HEK293 (cell line): ENCODE data around the gene GRIA1.

Experiments
- CTCF ChIA-PET: fragments of 350-600 bp; formaldehyde crosslinking; extraction: SDS; loops from one replicate; lab custom pipeline; 2021; ENCODE audit warnings: antibody characterized with exemption; lab: Yijun Ruan, JAX
- POLR2A ChIA-PET: fragments of 300-600 bp; formaldehyde crosslinking; extraction: SDS; loops from one replicate; lab custom pipeline; 2020; ENCODE audit warnings: antibody characterized with exemption, inconsistent platforms; lab: Yijun Ruan, JAX
- H3K27ac ChIP-seq: fragments of 200-500 bp; sonication (Bioruptor generic); 2 replicates; pipeline ENCODE4 v1.5.1; 2014; ENCODE audit warnings: low read depth, low read length, control low read depth, inconsistent platforms; ENCODE audit errors: extremely low read depth
- H3K36me3 ChIP-seq, 2 experiments: fragments of 200-500 bp in 1 of 2; sonication (Bioruptor generic) in 1 of 2; 1 replicate in 1 of 2; 2 replicates in 1 of 2; pipeline ENCODE4 v1.5.1; 2014 to 2017; ENCODE audit warnings: inconsistent platforms in 2 of 2, low read length in 2 of 2; ENCODE audit not compliant: control insufficient read depth in 2 of 2, insufficient read depth in 1 of 2
- H3K4me1 ChIP-seq: fragments of 200-500 bp; sonication (Bioruptor generic); 2 replicates; pipeline ENCODE4 v1.5.1; 2014; ENCODE audit warnings: mild to moderate bottlenecking, low read length, inconsistent platforms; ENCODE audit not compliant: control insufficient read depth, insufficient read depth
- H3K4me3 ChIP-seq: 2 replicates; pipeline ENCODE4 v1.5.1; 2011; ENCODE audit warnings: low read depth, mild to moderate bottlenecking, control low read depth, low read length, moderate library complexity
- H3K9me3 ChIP-seq: fragments of 200-500 bp; sonication (Bioruptor generic); 2 replicates; pipeline ENCODE4 v1.5.1; 2014; ENCODE audit warnings: low read depth, low read length, inconsistent platforms; ENCODE audit not compliant: control insufficient read depth, insufficient read depth
- PRDM1 ChIP-seq: fragments of 450-650 bp; formaldehyde crosslinking; IDR thresholded peaks from 2 replicates; pipeline ENCODE4; 2016; ENCODE audit warnings: missing biosample characterization, missing genetic modification characterization
- RBAK ChIP-seq: fragments of 450-650 bp; formaldehyde crosslinking; IDR thresholded peaks from 2 replicates; pipeline ENCODE4 v1.5.1; 2016; ENCODE audit warnings: missing biosample characterization, missing genetic modification characterization
- SCRT2 ChIP-seq: fragments of 450-650 bp; formaldehyde crosslinking; IDR thresholded peaks from 2 replicates; pipeline ENCODE4 v1.5.1; 2016; ENCODE audit warnings: missing biosample characterization, missing genetic modification characterization
- ZFP41 ChIP-seq: fragments of 450-650 bp; formaldehyde crosslinking; IDR thresholded peaks from 2 replicates; pipeline ENCODE4 v1.5.1; 2016; ENCODE audit warnings: missing biosample characterization, missing genetic modification characterization, borderline replicate concordance
- ZNF132 ChIP-seq: fragments of 450-650 bp; formaldehyde crosslinking; IDR thresholded peaks from 2 replicates; pipeline ENCODE4 v1.5.1; 2017; ENCODE audit warnings: missing biosample characterization, missing genetic modification characterization, borderline replicate concordance
- ZNF16 ChIP-seq: fragments of 450-650 bp; formaldehyde crosslinking; IDR thresholded peaks from 2 replicates; pipeline ENCODE4 v1.5.1; 2016; ENCODE audit warnings: low read depth, missing biosample characterization, missing genetic modification characterization
- ZNF184 ChIP-seq: fragments of 450-650 bp; IDR thresholded peaks from 2 replicates; pipeline ENCODE4 v1.5.1; 2018; ENCODE audit warnings: missing biosample characterization, mild to moderate bottlenecking, missing genetic modification characterization
- ZNF366 ChIP-seq: fragments of 450-650 bp; formaldehyde crosslinking; conservative IDR thresholded peaks from 2 replicates; pipeline ENCODE4 v1.5.1; 2016; ENCODE audit warnings: missing biosample characterization, missing genetic modification characterization
- ZNF37A ChIP-seq: fragments of 450-650 bp; IDR thresholded peaks from 2 replicates; pipeline ENCODE4 v1.5.1; 2018; ENCODE audit warnings: missing biosample characterization, missing genetic modification characterization
- ZNF48 ChIP-seq: fragments of 450-650 bp; formaldehyde crosslinking; IDR thresholded peaks from 2 replicates; pipeline ENCODE4 v1.5.1; 2016; ENCODE audit warnings: missing biosample characterization, missing genetic modification characterization
- ZNF510 ChIP-seq: fragments of 450-650 bp; formaldehyde crosslinking; IDR thresholded peaks from 2 replicates; pipeline ENCODE4 v1.5.1; 2018; ENCODE audit warnings: mild to moderate bottlenecking, missing genetic modification characterization, missing biosample characterization; ENCODE audit not compliant: insufficient replicate concordance
- ZNF514 ChIP-seq: fragments of 450-650 bp; formaldehyde crosslinking; IDR thresholded peaks from 2 replicates; pipeline ENCODE4 v1.5.1; 2016; ENCODE audit warnings: missing biosample characterization, missing genetic modification characterization
- ZNF600 ChIP-seq: fragments of 450-650 bp; formaldehyde crosslinking; IDR thresholded peaks from 2 replicates; pipeline ENCODE4 v1.5.1; 2016; ENCODE audit warnings: missing biosample characterization, missing genetic modification characterization
- ZNF624 ChIP-seq: fragments of 450-650 bp; formaldehyde crosslinking; IDR thresholded peaks from 2 replicates; pipeline ENCODE4 v1.5.1; 2017; ENCODE audit warnings: missing biosample characterization, missing genetic modification characterization
- ZNF677 ChIP-seq: fragments of 450-650 bp; IDR thresholded peaks from 2 replicates; pipeline ENCODE4 v1.5.0; 2018; ENCODE audit warnings: missing biosample characterization, mild to moderate bottlenecking, missing genetic modification characterization, moderate library complexity
- ZNF747 ChIP-seq: fragments of 450-650 bp; formaldehyde crosslinking; IDR thresholded peaks from 2 replicates; pipeline ENCODE4 v1.5.1; 2016; ENCODE audit warnings: missing biosample characterization, missing genetic modification characterization
- TF ChIP-seq, protein P1 (sequence below): IDR thresholded peaks from 2 replicates; pipeline ENCODE4 v1.6.1; 2011; ENCODE audit warnings: mild to moderate bottlenecking, low read depth, low read length, borderline replicate concordance
- TF ChIP-seq, protein P2 (sequence below): fragments of 450-650 bp; formaldehyde crosslinking; IDR thresholded peaks from 2 replicates; pipeline ENCODE4 v1.5.1; 2016; ENCODE audit warnings: missing biosample characterization, missing genetic modification characterization
- TF ChIP-seq, protein P3 (sequence below): fragments of 450-650 bp; formaldehyde crosslinking; optimal IDR thresholded peaks from 2 replicates; pipeline ENCODE3; 2016; ENCODE audit warnings: missing biosample characterization, mild to moderate bottlenecking, missing genetic modification characterization
- TF ChIP-seq, protein P4 (sequence below): fragments of 450-650 bp; formaldehyde crosslinking; conservative IDR thresholded peaks from 2 replicates; pipeline ENCODE4 v1.5.1; 2016; ENCODE audit warnings: low read depth, missing biosample characterization, missing genetic modification characterization

Gene GRIA1

GRCh38 chr5:153636670-153637451 lies 146.4 kb downstream of the GRIA1 start:
- TF ChIP-seq RBAK (tag by site-specific recombination) (no peak), ZNF514 (no peak), ZNF747 (tag by site-specific recombination) (no peak), ZNF184 (tag by site-specific recombination) (no peak), ZNF677 (no peak), ZNF48 (no peak), SCRT2 (tag by site-specific recombination) (no peak), PRDM1 (tag by site-specific recombination) (no peak)
- TF ChIP-seq, protein P1, sequence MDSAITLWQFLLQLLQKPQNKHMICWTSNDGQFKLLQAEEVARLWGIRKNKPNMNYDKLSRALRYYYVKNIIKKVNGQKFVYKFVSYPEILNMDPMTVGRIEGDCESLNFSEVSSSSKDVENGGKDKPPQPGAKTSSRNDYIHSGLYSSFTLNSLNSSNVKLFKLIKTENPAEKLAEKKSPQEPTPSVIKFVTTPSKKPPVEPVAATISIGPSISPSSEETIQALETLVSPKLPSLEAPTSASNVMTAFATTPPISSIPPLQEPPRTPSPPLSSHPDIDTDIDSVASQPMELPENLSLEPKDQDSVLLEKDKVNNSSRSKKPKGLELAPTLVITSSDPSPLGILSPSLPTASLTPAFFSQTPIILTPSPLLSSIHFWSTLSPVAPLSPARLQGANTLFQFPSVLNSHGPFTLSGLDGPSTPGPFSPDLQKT, result no peak
- TF ChIP-seq, protein P2, sequence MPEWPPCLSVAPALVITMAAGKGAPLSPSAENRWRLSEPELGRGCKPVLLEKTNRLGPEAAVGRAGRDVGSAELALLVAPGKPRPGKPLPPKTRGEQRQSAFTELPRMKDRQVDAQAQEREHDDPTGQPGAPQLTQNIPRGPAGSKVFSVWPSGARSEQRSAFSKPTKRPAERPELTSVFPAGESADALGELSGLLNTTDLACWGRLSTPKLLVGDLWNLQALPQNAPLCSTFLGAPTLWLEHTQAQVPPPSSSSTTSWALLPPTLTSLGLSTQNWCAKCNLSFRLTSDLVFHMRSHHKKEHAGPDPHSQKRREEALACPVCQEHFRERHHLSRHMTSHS (tag by site-specific recombination), result no peak
- TF ChIP-seq, all 188 proteins: peak for 0
- H3K4me3 ChIP-seq, result no peak overlapping the region
- CTCF ChIA-PET, result no interaction called here
- no peaks in the 10 kb centered on the region for H3K4me1 ChIP-seq
- H3K27ac ChIP-seq, result no peak overlapping the region
- POLR2A ChIA-PET, result no interaction called here
- H3K36me3 ChIP-seq, result no peaks in the 10 kb centered on the region
- H3K9me3 ChIP-seq, result no peaks in the 10 kb centered on the region

DNA sequence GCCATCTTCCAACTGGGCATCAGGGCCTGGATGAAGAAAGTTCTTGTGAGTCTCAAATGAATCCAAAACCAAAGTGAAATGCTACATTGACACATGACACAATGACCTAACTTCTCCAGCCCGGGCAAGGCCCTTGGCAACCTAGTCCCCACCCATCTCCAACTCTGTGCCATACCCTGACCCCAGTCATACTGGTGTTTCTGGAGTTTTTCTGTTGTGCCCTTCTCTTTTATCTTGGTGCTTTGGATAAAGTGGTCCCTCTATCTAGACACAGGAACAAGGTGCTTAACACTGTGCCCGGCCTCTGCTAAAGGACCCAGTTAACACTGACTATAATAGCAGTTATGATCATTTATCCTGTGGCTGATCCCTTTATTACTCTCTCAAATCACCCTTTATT lies 149.8 kb downstream of the GRIA1 start:
- ChIA-PET POLR2A (no interaction called here), CTCF (no interaction called here)
- no peaks in the 10 kb centered on the region for H3K9me3 ChIP-seq

More for the DNA sequence above, 149.8 kb downstream of the GRIA1 start:
- H3K27ac ChIP-seq, result no peak overlapping the region
- no peak overlapping the region for H3K4me3 ChIP-seq
- H3K4me1 ChIP-seq, result no peaks in the 10 kb centered on the region
- no peaks in the 10 kb centered on the region for H3K36me3 ChIP-seq
- no peak for TF ChIP-seq ZNF624 (tag by site-specific recombination)
- TF ChIP-seq ZFP41, result no peak
- TF ChIP-seq, protein P3, sequence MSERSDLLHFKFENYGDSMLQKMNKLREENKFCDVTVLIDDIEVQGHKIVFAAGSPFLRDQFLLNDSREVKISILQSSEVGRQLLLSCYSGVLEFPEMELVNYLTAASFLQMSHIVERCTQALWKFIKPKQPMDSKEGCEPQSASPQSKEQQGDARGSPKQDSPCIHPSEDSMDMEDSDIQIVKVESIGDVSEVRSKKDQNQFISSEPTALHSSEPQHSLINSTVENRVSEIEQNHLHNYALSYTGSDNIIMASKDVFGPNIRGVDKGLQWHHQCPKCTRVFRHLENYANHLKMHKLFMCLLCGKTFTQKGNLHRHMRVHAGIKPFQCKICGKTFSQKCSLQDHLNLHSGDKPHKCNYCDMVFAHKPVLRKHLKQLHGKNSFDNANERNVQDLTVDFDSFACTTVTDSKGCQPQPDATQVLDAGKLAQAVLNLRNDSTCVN (tag by site-specific recombination), result no peak
- no peak for TF ChIP-seq SCRT2 (tag by site-specific recombination)
- TF ChIP-seq ZNF600, result no peak
- TF ChIP-seq ZNF366 (tag by site-specific recombination), result no peak
- no peak for TF ChIP-seq ZNF37A (tag by site-specific recombination)
- TF ChIP-seq, protein P4, sequence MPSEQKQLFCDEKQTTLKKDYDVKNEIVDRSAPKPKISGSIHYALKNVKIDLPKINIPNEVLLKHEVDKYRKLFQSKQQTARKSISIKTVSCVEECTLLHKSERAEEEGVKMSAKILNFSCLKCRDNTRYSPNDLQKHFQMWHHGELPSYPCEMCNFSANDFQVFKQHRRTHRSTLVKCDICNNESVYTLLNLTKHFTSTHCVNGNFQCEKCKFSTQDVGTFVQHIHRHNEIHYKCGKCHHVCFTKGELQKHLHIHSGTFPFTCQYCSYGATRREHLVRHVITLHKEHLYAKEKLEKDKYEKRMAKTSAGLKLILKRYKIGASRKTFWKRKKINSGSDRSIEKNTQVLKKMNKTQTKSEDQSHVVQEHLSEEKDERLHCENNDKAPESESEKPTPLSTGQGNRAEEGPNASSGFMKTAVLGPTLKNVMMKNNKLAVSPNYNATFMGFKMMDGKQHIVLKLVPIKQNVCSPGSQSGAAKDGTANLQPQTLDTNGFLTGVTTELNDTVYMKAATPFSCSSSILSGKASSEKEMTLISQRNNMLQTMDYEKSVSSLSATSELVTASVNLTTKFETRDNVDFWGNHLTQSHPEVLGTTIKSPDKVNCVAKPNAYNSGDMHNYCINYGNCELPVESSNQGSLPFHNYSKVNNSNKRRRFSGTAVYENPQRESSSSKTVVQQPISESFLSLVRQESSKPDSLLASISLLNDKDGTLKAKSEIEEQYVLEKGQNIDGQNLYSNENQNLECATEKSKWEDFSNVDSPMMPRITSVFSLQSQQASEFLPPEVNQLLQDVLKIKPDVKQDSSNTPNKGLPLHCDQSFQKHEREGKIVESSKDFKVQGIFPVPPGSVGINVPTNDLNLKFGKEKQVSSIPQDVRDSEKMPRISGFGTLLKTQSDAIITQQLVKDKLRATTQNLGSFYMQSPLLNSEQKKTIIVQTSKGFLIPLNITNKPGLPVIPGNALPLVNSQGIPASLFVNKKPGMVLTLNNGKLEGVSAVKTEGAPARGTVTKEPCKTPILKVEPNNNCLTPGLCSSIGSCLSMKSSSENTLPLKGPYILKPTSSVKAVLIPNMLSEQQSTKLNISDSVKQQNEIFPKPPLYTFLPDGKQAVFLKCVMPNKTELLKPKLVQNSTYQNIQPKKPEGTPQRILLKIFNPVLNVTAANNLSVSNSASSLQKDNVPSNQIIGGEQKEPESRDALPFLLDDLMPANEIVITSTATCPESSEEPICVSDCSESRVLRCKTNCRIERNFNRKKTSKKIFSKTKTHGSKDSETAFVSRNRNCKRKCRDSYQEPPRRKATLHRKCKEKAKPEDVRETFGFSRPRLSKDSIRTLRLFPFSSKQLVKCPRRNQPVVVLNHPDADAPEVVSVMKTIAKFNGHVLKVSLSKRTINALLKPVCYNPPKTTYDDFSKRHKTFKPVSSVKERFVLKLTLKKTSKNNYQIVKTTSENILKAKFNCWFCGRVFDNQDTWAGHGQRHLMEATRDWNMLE, result no peak
- no peak for TF ChIP-seq ZNF132 (tag by site-specific recombination)
- no peak for TF ChIP-seq ZNF677
- no peak for TF ChIP-seq ZNF510
- no peak for TF ChIP-seq ZNF16 (tag by site-specific recombination)
- TF ChIP-seq, all 188 proteins: peak for 0
